HCT116 (cell line): ENCODE measurements around the gene PSMA1. TPM values are rescaled to one million over a fixed set of nuclear protein-coding genes. Genes with fewer than 3 reads are reported as not detected.
"Not testable (repeated sequence)": the region's sequence is repeated elsewhere in the genome, so short reads cannot be mapped to it uniquely, and the experiment has no call there.

Source experiments
- ATAC-seq: fragments of 200-7000 bp; cut with Tn5 transposase; 2 replicates; pipeline ENCODE4 v1.9.1; 2020; ENCODE audit warnings: mild to moderate bottlenecking, moderate library complexity
- BruUV-seq: library from RNA; stranded (reverse); fragments of 400-500 nt; replicated peaks from 2 replicates; lab custom pipeline; 2021; lab: Mats Ljungman, UMichigan
- CTCF ChIA-PET: fragments of 300-600 bp; sonication (Branson Sonifier 250); formaldehyde crosslinking; loops from one replicate; lab custom pipeline; 2021; ENCODE audit warnings: antibody characterized with exemption; lab: Charles Lee
- POLR2A ChIA-PET: fragments of 300-600, 350-600 bp; sonication (Branson Sonifier 250); formaldehyde crosslinking; loops from one replicate; lab custom pipeline; 2021; ENCODE audit warnings: antibody characterized with exemption; lab: Charles Lee
- RAD21 ChIA-PET, 2 experiments: fragments of 300-600 bp; sonication (Branson Sonifier 250); formaldehyde crosslinking; loops; one replicate each; lab custom pipeline; 2023; ENCODE audit warnings: low total read pairs in 2 of 2; ENCODE audit not compliant: uncharacterized antibody in 2 of 2, unreplicated experiment in 2 of 2, low non-redundant PET in 1 of 2; lab: Charles Lee
- DNase-seq: peaks from one replicate; pipeline ENCODE4 v3.0.0-alpha.2; 2010; ENCODE audit warnings: low read depth, low spot score
- H2AFZ ChIP-seq: fragments of 200-600 bp; shearing (Covaris generic), sonication (generic); 2 replicates; pipeline ENCODE4 v1.6.1; 2017; ENCODE audit warnings: low read depth, mixed run types, mixed read lengths, antibody characterized with exemption, low read length; ENCODE audit not compliant: poor library complexity, severe bottlenecking
- H3K27ac ChIP-seq: 2 replicates; pipeline ENCODE4 v1.5.1; 2012; ENCODE audit warnings: low read depth, low read length
- H3K27me3 ChIP-seq: fragments of 200-600 bp; sonication (generic); 2 replicates; pipeline ENCODE4 v1.6.1; 2016; ENCODE audit warnings: mixed run types, low read length, mixed read lengths; ENCODE audit not compliant: insufficient read depth
- H3K36me3 ChIP-seq, 2 experiments: fragments of 200-500 bp in 1 of 2; fragments of 200-600 bp in 1 of 2; sonication (Bioruptor generic) in 1 of 2; sonication (generic) in 1 of 2; 2 replicates each; pipeline versions ENCODE4 v1.5.1 to v1.6.1; 2014 to 2016; ENCODE audit warnings: low read length in 2 of 2, inconsistent platforms in 1 of 2, mixed read lengths in 1 of 2, mixed run types in 1 of 2; ENCODE audit not compliant: insufficient read depth in 2 of 2, control insufficient read depth in 1 of 2
- H3K4me1 ChIP-seq, 2 experiments: fragments of 200-600 bp in 1 of 2; sonication (generic) in 1 of 2; 2 replicates each; pipeline versions ENCODE4 v1.5.1 to v1.6.1; 2012 to 2017; ENCODE audit warnings: low read length in 2 of 2, inconsistent platforms in 1 of 2, mild to moderate bottlenecking in 1 of 2, mixed read lengths in 1 of 2, mixed run types in 1 of 2, moderate library complexity in 1 of 2; ENCODE audit not compliant: insufficient read depth in 2 of 2, control insufficient read depth in 1 of 2
- H3K4me2 ChIP-seq: fragments of 200-600 bp; sonication (generic); 2 replicates; pipeline ENCODE4 v1.6.1; 2017; ENCODE audit warnings: mixed run types, low read length, mixed read lengths
- H3K4me3 ChIP-seq, 2 experiments: fragments of 200-600 bp in 1 of 2; sonication (generic) in 1 of 2; replicated peaks in 1 of 2; 2 replicates each; pipeline ENCODE4 v1.5.1; 2011 to 2016; ENCODE audit warnings: low read length in 2 of 2, control low read depth in 1 of 2, low read depth in 1 of 2, mild to moderate bottlenecking in 1 of 2, mixed read lengths in 1 of 2, mixed run types in 1 of 2
- H3K79me2 ChIP-seq: fragments of 200-600 bp; sonication (generic); 2 replicates; pipeline ENCODE4 v1.6.1; 2017; ENCODE audit warnings: mild to moderate bottlenecking, mixed run types, low read length, moderate library complexity, mixed read lengths; ENCODE audit not compliant: insufficient read depth
- H3K9ac ChIP-seq: fragments of 200-600 bp; sonication (generic); 2 replicates; pipeline ENCODE4 v1.6.1; 2016; ENCODE audit warnings: low read length, mixed read lengths
- H3K9me2 ChIP-seq: fragments of 200-600 bp; sonication (generic), shearing (Covaris generic); 2 replicates; pipeline ENCODE4 v1.6.1; 2017; ENCODE audit warnings: mixed run types, mild to moderate bottlenecking, moderate library complexity; ENCODE audit not compliant: insufficient read depth
- H3K9me3 ChIP-seq, 2 experiments: fragments of 200-500 bp in 1 of 2; fragments of 200-600 bp in 1 of 2; sonication (Bioruptor generic) in 1 of 2; sonication (generic) in 1 of 2; 2 replicates each; pipeline ENCODE4 v1.6.1; 2014 to 2017; ENCODE audit warnings: low read length in 2 of 2, mixed read lengths in 2 of 2, inconsistent platforms in 1 of 2, low read depth in 1 of 2, mild to moderate bottlenecking in 1 of 2, mixed run types in 1 of 2, moderate library complexity in 1 of 2; ENCODE audit not compliant: control insufficient read depth in 1 of 2, insufficient read depth in 1 of 2
- H4K20me1 ChIP-seq: fragments of 200-600 bp; sonication (generic), shearing (Covaris generic); 2 replicates; pipeline ENCODE4 v1.6.1; 2017; ENCODE audit warnings: mixed run types, mild to moderate bottlenecking, moderate library complexity; ENCODE audit not compliant: insufficient read depth
- CTCF ChIP-seq, 3 experiments: fragments of 200-600 bp in 1 of 3; sonication (generic) in 1 of 3; IDR thresholded peaks in 2 of 3; conservative IDR thresholded peaks in 1 of 3; 2 replicates each; pipeline ENCODE4 v1.5.1; 2012 to 2017; ENCODE audit warnings: low read depth in 2 of 3, low read length in 2 of 3, antibody characterized with exemption in 1 of 3, borderline replicate concordance in 1 of 3, control low read depth in 1 of 3, mild to moderate bottlenecking in 1 of 3, mixed read lengths in 1 of 3, mixed run types in 1 of 3, moderate library complexity in 1 of 3; ENCODE audit not compliant: insufficient read depth in 1 of 3
- FOSL1 ChIP-seq: IDR thresholded peaks from 2 replicates; pipeline ENCODE4 v1.6.1; 2012; ENCODE audit warnings: low read depth
- POLR2AphosphoS5 ChIP-seq: IDR thresholded peaks from 2 replicates; pipeline ENCODE4 v1.6.1; 2011; ENCODE audit warnings: mild to moderate bottlenecking, low read depth, low read length, moderate library complexity
- RAD21 ChIP-seq: IDR thresholded peaks from 2 replicates; pipeline ENCODE4 v1.6.1; 2012; ENCODE audit warnings: low read depth, mild to moderate bottlenecking
- SIN3A ChIP-seq: IDR thresholded peaks from 2 replicates; pipeline ENCODE4 v1.6.1; 2012; ENCODE audit warnings: low read depth
- SRF ChIP-seq: IDR thresholded peaks from 2 replicates; pipeline ENCODE4 v1.6.1; 2012; ENCODE audit warnings: low read depth
- TCF7L2 ChIP-seq: IDR thresholded peaks from 2 replicates; pipeline ENCODE4 v1.7.0; 2011; ENCODE audit warnings: borderline replicate concordance, inconsistent platforms; ENCODE audit not compliant: insufficient read depth, insufficient read length; ENCODE audit errors: extremely low read depth
- ZBTB33 ChIP-seq: IDR thresholded peaks from 2 replicates; pipeline ENCODE4 v1.6.1; 2011; ENCODE audit warnings: mild to moderate bottlenecking, low read length, moderate library complexity; ENCODE audit not compliant: insufficient replicate concordance; ENCODE audit errors: extremely low read depth
- ZNF274 ChIP-seq: fragments of 200-500 bp; sonication (Bioruptor generic); IDR thresholded peaks from 2 replicates; pipeline ENCODE4 v1.6.1; 2014; ENCODE audit warnings: mild to moderate bottlenecking, low read depth, low read length, inconsistent platforms
- intact Hi-C: fragments of 100-400 bp; cut with micrococcal nuclease; formaldehyde crosslinking; loops from 2 replicates; pipeline ENCODE4 v1.10.0; 2022
- total RNA-seq: library from RNA; stranded (reverse); gene quantifications from one replicate; pipeline ENCODE4 v1.2.1, GENCODE V29; 2021; ENCODE audit not compliant: unreplicated experiment
- TF ChIP-seq, protein P1 (sequence below): IDR thresholded peaks from 2 replicates; pipeline ENCODE4 v1.6.1; 2012

Gene PSMA1
- total RNA-seq, 1 experiment from 2014 or later, result 211 TPM

DNA sequence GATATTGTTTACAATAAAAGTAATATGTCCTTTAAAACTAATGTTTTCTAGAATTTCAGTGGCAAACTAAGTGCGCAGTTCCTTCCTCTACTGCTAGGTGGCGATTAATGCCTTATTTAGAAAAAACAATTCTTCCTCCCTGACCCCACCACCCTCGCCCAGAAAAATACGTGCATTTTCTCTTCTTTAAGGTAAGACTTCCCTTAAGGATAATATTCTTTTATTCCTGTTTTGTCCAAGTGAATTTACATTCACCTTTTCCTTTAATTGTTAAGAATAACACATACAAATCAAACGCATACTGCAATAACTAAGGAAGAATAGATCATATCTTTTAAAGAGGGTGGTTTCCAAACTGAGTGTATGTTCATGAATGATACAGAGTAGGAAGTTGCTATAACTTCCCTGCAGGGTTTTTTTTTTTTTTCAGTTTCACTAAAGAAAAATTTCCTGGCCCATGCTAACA, 17.0 kb upstream of the PSMA1 start:
- peaks cover 0 to 8% of the 10 kb centered on the region in 2 experiments; a peak in 2 of 4 replicates for H3K4me1 ChIP-seq
- no peak overlapping the region for H3K27ac ChIP-seq
- peak overlapping the region; percentile 62 for H3K4me2 ChIP-seq
- H3K4me3 ChIP-seq, result no peak overlapping the region
- no TSS peak for BruUV-seq
- ChIA-PET RAD21 (no interaction called here), CTCF (interaction anchor here (1.0 to 1.5 kb wide), 2 partner anchors 253 to 371 kb away, joined by 3 to 5 read pairs; no protein-coding TSS in a partner anchor), POLR2A (no interaction called here)
- no peak overlapping the region for H3K9ac ChIP-seq
- DNase-seq, result no peak
- H2AFZ ChIP-seq, result peak overlapping the region; percentile 90
- no peak for TF ChIP-seq ZBTB33
- TF ChIP-seq RAD21, result peak; percentile 70
- no peak for TF ChIP-seq POLR2AphosphoS5
- TF ChIP-seq, protein P1, sequence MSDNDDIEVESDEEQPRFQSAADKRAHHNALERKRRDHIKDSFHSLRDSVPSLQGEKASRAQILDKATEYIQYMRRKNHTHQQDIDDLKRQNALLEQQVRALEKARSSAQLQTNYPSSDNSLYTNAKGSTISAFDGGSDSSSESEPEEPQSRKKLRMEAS, result no peak
- TF ChIP-seq FOSL1, result no peak
- no peak for TF ChIP-seq TCF7L2
- no peak for TF ChIP-seq ZNF274
- peak; percentile 79 for TF ChIP-seq SRF
- TF ChIP-seq SIN3A, result no peak
- TF ChIP-seq CTCF (IDR thresholded peaks at IDR 0.05 in 2 of 3, conservative IDR thresholded peaks at IDR 0.05 in 1 of 3; ENCODE audit: borderline replicate concordance in 1 of 3, insufficient read depth in 1 of 3, low read depth in 2 of 3, low read length in 2 of 3), result peak; percentile 57 to 84 (median 70); a peak in 5 of 6 replicates
- H3K36me3 ChIP-seq, result no peaks in the 10 kb centered on the region
- no peaks in the 10 kb centered on the region for H3K79me2 ChIP-seq
- H3K9me3 ChIP-seq, result no peaks in the 10 kb centered on the region
- ATAC-seq, result peak; percentile 69
- no peaks in the 10 kb centered on the region for H3K9me2 ChIP-seq
- H4K20me1 ChIP-seq, result no peaks in the 10 kb centered on the region
- H3K27me3 ChIP-seq, result no peaks in the 10 kb centered on the region
- intact Hi-C loops, result loop anchor here (2.0 to 10.0 kb wide), 3 partner anchors 58 to 370 kb away; no protein-coding TSS in a partner anchor

- H3K9ac ChIP-seq, H3K4me3 ChIP-seq, H3K36me3 ChIP-seq, H3K9me2 ChIP-seq, CTCF ChIA-PET, POLR2A ChIA-PET, H3K9me3 ChIP-seq, H3K4me2 ChIP-seq, H4K20me1 ChIP-seq, ATAC-seq, H3K79me2 ChIP-seq, BruUV-seq, DNase-seq, H3K27me3 ChIP-seq, H2AFZ ChIP-seq, RAD21 ChIA-PET, H3K27ac ChIP-seq: not testable (repeated sequence)
- intact Hi-C loops, result loop anchor here (10.0 kb wide), 2 partner anchors 60 to 230 kb away; no protein-coding TSS in a partner anchor
- H3K4me1 ChIP-seq, result peaks cover 6 to 13% of the 10 kb centered on the region in 2 experiments
Measured at GRCh38 chr11:14535166-14535565, 15.0 kb upstream of the PSMA1 start.
